ENCODE measurements around the gene ZNF433.

GRCh38 chr19:12000152-12000981, 35.1 kb downstream of the ZNF433 start:
- TF ChIP-seq CTCF (IDR thresholded peaks at IDR 0.05) (no peak), ZFX (IDR thresholded peaks at IDR 0.05; ENCODE audit: borderline replicate concordance) (no peak)

Data from 22Rv1 (cell line).